GM12878 (cell line): ENCODE measurements around the gene KLHL36. TPM values are rescaled to one million over a fixed set of nuclear protein-coding genes. Genes with fewer than 3 reads are reported as not detected.

Experiments used
- BACH1 ChIP-seq: fragments of 450-650 bp; IDR thresholded peaks from 2 replicates; pipeline ENCODE4 v1.6.1; 2017; ENCODE audit warnings: mild to moderate bottlenecking, borderline replicate concordance
- CREM ChIP-seq: IDR thresholded peaks from 2 replicates; pipeline ENCODE4 v1.6.1; 2014; ENCODE audit warnings: antibody characterized with exemption, low read depth
- EP300 ChIP-seq, 2 experiments: fragments of 150-350 bp in 1 of 2; IDR thresholded peaks; 2 replicates each; pipeline ENCODE4 v1.6.1; 2011 to 2012; ENCODE audit warnings: low read depth in 2 of 2, low read length in 2 of 2, borderline replicate concordance in 1 of 2, improper control_type of control experiment in 1 of 2, inconsistent platforms in 1 of 2; ENCODE audit not compliant: control insufficient read depth in 1 of 2
- KDM1A ChIP-seq: fragments of 200-600 bp; sonication (generic); IDR thresholded peaks from 2 replicates; pipeline ENCODE4 v1.6.1; 2016; ENCODE audit warnings: borderline replicate concordance
- NFIC ChIP-seq: IDR thresholded peaks from 2 replicates; pipeline ENCODE4 v1.6.1; 2012; ENCODE audit warnings: low read depth, mild to moderate bottlenecking, inconsistent platforms, low read length, moderate library complexity
- NFXL1 ChIP-seq: fragments of 450-650 bp; IDR thresholded peaks from 2 replicates; pipeline ENCODE4 v1.6.1; 2017; ENCODE audit warnings: antibody characterized with exemption, mild to moderate bottlenecking, borderline replicate concordance
- NR2C2 ChIP-seq: IDR thresholded peaks from 2 replicates; pipeline ENCODE4 v1.6.1; 2011; ENCODE audit warnings: borderline replicate concordance, low read depth; ENCODE audit not compliant: control insufficient read depth, insufficient read length
- NRF1 ChIP-seq: conservative IDR thresholded peaks from 2 replicates; pipeline ENCODE4 v1.6.1; 2011; ENCODE audit warnings: mild to moderate bottlenecking, low read depth, low read length, improper control_type of control experiment
- PAX8 ChIP-seq: fragments of 450-650 bp; IDR thresholded peaks from 2 replicates; pipeline ENCODE4 v1.6.1; 2017; ENCODE audit warnings: mild to moderate bottlenecking, moderate library complexity
- POLR2AphosphoS5 ChIP-seq: IDR thresholded peaks from 2 replicates; pipeline ENCODE4 v1.6.1; 2011; ENCODE audit warnings: mild to moderate bottlenecking, low read length, inconsistent platforms
- RELA ChIP-seq: fragments of 450-650 bp; IDR thresholded peaks from 2 replicates; pipeline ENCODE4 v1.8.0; 2014; ENCODE audit warnings: borderline replicate concordance; ENCODE audit not compliant: partially characterized antibody
- SMARCA5 ChIP-seq: fragments of 450-650 bp; IDR thresholded peaks from 2 replicates; pipeline ENCODE4 v1.6.1; 2017; ENCODE audit warnings: mild to moderate bottlenecking
- SUPT20H ChIP-seq: IDR thresholded peaks from 2 replicates; pipeline ENCODE4 v1.6.1; 2011; ENCODE audit warnings: low read depth, mild to moderate bottlenecking, low read length, moderate library complexity, borderline replicate concordance; ENCODE audit not compliant: control insufficient read depth
- SUZ12 ChIP-seq: fragments of 200-600 bp; sonication (generic); IDR thresholded peaks from one replicate; pipeline ENCODE4 v1.6.1; 2018; ENCODE audit warnings: antibody characterized with exemption, mild to moderate bottlenecking; ENCODE audit not compliant: unreplicated experiment
- TARDBP ChIP-seq: IDR thresholded peaks from 2 replicates; pipeline ENCODE4 v1.6.1; 2016; ENCODE audit warnings: borderline replicate concordance
- ZNF622 ChIP-seq: fragments of 450-650 bp; IDR thresholded peaks from 2 replicates; pipeline ENCODE4 v1.6.1; 2017; ENCODE audit warnings: mild to moderate bottlenecking, inconsistent platforms
- polyA plus RNA-seq, 11 experiments: library from polyadenylated mRNA; depleted of rRNA in 4 of 11; unstranded in 6 of 11; stranded (reverse) in 5 of 11; fragments of >200 nt; fragmentation: Nextera tagmentation in 4 of 11; fragmentation: Illumina TruSeq in 1 of 11; extraction: Ambion mirVana in 4 of 11; extraction: Trizol in 1 of 11; gene quantifications; 1 replicate in 1 of 11; 2 replicates in 10 of 11; pipeline versions ENCODE4 v1.2.1 to v1.2.3, GENCODE V29; 2011 to 2016; ENCODE audit warnings: inconsistent platforms in 2 of 11, missing spikeins in 2 of 11, low read depth in 1 of 11
- total RNA-seq, 4 experiments: library from RNA; depleted of rRNA in 3 of 4; stranded (reverse); fragments of >200 nt in 3 of 4; fragmentation: Illumina TruSeq in 1 of 4; extraction: Trizol in 1 of 4; gene quantifications; 2 replicates each; pipeline versions ENCODE4 v1.2.1 to v1.2.3, GENCODE V29; 2013 to 2021
- TF ChIP-seq, protein P1 (sequence below): fragments of 150-350 bp; IDR thresholded peaks from 2 replicates; pipeline ENCODE4 v1.6.1; 2016; ENCODE audit warnings: low read depth, low read length
- TF ChIP-seq, protein P2 (sequence below): IDR thresholded peaks from 2 replicates; pipeline ENCODE4 v1.6.1; 2012; ENCODE audit warnings: improper control_type of control experiment, low read depth, low read length; ENCODE audit not compliant: insufficient replicate concordance

KLHL36 gene
- total and polyA plus RNA-seq, 10 of the 15 experiments (the other 5 are each of a cell fraction or from before 2014, with no cell fraction given): 2.6 to 45.3 (median 16.8) TPM

DNA sequence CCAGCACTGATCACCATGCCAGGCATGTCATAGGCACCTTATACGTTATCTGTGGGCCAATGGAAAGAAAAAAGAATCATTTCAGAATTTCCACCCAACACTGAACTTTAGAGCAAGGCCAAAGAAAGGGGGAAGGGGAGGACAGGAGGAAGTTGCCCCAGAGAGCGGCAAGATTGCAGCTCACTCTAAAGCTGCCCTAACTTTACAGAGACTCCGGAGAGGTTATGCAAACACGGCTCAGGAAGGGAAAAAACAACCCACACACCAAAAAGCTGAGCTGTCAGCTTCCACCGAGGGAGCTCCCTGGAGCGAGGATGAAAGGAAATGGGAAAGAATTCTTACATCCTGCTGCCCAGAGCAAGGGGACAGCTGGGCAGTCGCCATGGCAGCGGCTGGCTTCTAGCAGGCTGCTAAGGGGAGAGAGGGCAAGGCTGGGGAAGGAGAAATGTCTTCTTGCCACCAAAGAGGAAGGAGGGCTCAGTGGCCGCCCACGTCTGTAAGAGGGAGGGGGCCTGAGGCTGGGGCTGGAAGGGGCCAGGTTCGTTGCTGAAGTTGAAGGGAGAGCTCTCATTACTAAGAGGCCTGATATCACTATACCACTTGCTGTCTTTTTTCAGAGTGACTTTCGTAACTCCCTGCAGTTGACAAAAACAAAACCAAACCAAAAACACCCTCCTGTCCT is 48.6 kb upstream of the KLHL36 start (continued):
- no peak for TF ChIP-seq RELA
- no peak for TF ChIP-seq SUZ12
- no peak for TF ChIP-seq SUPT20H
- TF ChIP-seq, protein P1, sequence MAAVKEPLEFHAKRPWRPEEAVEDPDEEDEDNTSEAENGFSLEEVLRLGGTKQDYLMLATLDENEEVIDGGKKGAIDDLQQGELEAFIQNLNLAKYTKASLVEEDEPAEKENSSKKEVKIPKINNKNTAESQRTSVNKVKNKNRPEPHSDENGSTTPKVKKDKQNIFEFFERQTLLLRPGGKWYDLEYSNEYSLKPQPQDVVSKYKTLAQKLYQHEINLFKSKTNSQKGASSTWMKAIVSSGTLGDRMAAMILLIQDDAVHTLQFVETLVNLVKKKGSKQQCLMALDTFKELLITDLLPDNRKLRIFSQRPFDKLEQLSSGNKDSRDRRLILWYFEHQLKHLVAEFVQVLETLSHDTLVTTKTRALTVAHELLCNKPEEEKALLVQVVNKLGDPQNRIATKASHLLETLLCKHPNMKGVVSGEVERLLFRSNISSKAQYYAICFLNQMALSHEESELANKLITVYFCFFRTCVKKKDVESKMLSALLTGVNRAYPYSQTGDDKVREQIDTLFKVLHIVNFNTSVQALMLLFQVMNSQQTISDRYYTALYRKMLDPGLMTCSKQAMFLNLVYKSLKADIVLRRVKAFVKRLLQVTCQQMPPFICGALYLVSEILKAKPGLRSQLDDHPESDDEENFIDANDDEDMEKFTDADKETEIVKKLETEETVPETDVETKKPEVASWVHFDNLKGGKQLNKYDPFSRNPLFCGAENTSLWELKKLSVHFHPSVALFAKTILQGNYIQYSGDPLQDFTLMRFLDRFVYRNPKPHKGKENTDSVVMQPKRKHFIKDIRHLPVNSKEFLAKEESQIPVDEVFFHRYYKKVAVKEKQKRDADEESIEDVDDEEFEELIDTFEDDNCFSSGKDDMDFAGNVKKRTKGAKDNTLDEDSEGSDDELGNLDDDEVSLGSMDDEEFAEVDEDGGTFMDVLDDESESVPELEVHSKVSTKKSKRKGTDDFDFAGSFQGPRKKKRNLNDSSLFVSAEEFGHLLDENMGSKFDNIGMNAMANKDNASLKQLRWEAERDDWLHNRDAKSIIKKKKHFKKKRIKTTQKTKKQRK: no peak
- TF ChIP-seq NR2C2: no peak
- TF ChIP-seq TARDBP: no peak
- TF ChIP-seq ZNF622: no peak
- TF ChIP-seq NFIC: no peak
- TF ChIP-seq, protein P2, sequence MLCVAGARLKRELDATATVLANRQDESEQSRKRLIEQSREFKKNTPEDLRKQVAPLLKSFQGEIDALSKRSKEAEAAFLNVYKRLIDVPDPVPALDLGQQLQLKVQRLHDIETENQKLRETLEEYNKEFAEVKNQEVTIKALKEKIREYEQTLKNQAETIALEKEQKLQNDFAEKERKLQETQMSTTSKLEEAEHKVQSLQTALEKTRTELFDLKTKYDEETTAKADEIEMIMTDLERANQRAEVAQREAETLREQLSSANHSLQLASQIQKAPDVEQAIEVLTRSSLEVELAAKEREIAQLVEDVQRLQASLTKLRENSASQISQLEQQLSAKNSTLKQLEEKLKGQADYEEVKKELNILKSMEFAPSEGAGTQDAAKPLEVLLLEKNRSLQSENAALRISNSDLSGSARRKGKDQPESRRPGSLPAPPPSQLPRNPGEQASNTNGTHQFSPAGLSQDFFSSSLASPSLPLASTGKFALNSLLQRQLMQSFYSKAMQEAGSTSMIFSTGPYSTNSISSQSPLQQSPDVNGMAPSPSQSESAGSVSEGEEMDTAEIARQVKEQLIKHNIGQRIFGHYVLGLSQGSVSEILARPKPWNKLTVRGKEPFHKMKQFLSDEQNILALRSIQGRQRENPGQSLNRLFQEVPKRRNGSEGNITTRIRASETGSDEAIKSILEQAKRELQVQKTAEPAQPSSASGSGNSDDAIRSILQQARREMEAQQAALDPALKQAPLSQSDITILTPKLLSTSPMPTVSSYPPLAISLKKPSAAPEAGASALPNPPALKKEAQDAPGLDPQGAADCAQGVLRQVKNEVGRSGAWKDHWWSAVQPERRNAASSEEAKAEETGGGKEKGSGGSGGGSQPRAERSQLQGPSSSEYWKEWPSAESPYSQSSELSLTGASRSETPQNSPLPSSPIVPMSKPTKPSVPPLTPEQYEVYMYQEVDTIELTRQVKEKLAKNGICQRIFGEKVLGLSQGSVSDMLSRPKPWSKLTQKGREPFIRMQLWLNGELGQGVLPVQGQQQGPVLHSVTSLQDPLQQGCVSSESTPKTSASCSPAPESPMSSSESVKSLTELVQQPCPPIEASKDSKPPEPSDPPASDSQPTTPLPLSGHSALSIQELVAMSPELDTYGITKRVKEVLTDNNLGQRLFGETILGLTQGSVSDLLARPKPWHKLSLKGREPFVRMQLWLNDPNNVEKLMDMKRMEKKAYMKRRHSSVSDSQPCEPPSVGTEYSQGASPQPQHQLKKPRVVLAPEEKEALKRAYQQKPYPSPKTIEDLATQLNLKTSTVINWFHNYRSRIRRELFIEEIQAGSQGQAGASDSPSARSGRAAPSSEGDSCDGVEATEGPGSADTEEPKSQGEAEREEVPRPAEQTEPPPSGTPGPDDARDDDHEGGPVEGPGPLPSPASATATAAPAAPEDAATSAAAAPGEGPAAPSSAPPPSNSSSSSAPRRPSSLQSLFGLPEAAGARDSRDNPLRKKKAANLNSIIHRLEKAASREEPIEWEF: no peak
- TF ChIP-seq NFXL1: no peak
- no peak for TF ChIP-seq BACH1
- no peak; the same call in 1 of the 2 replicates for TF ChIP-seq CREM
- peak; percentile 83; the same call in 1 of the 2 replicates for TF ChIP-seq POLR2AphosphoS5
- TF ChIP-seq NRF1: no peak
- no peak for TF ChIP-seq SMARCA5
- TF ChIP-seq PAX8: no peak
- peak in 1 of 2 experiments; percentile 18; a peak in 1 of 4 replicates for TF ChIP-seq EP300 (IDR thresholded peaks at IDR 0.05; ENCODE audit: borderline replicate concordance in 1 of 2, control insufficient read depth in 1 of 2, low read depth in 2 of 2, low read length in 2 of 2)
- TF ChIP-seq KDM1A: no peak
